KMS-11 (cell line): Measurements from ENCODE around the gene CIAO3.

ENCODE experiments used
- H2AFZ ChIP-seq: fragments of 200-600 bp; sonication (generic); 2 replicates; pipeline ENCODE4 v1.6.1; 2016; ENCODE audit warnings: antibody characterized with exemption, mixed run types, low read depth
- H3K27ac ChIP-seq: fragments of 200-600 bp; sonication (generic); 2 replicates; pipeline ENCODE4 v1.6.1; 2016; ENCODE audit warnings: mild to moderate bottlenecking, mixed run types
- H3K27me3 ChIP-seq: fragments of 200-600 bp; sonication (generic); 2 replicates; pipeline ENCODE4 v1.6.1; 2017; ENCODE audit warnings: mild to moderate bottlenecking, low read depth, mixed run types, moderate library complexity; ENCODE audit not compliant: insufficient read depth
- H3K36me3 ChIP-seq: fragments of 200-600 bp; sonication (generic); 2 replicates; pipeline ENCODE4 v1.6.1; 2017; ENCODE audit warnings: mild to moderate bottlenecking, mixed run types; ENCODE audit not compliant: insufficient read depth
- H3K4me1 ChIP-seq: fragments of 200-600 bp; sonication (generic); 2 replicates; pipeline ENCODE4 v1.6.1; 2016; ENCODE audit warnings: mild to moderate bottlenecking, low read depth, mixed run types; ENCODE audit not compliant: poor library complexity, severe bottlenecking
- H3K4me2 ChIP-seq: fragments of 200-600 bp; sonication (generic); 2 replicates; pipeline ENCODE4 v1.7.0; 2016; ENCODE audit warnings: mild to moderate bottlenecking, mixed run types
- H3K4me3 ChIP-seq: fragments of 200-600 bp; sonication (generic); IDR thresholded peaks from 2 replicates; pipeline ENCODE4 v1.6.1; 2017; ENCODE audit warnings: low read depth, low read length, mixed read lengths; ENCODE audit not compliant: insufficient read depth
- H3K79me2 ChIP-seq: fragments of 200-600 bp; sonication (generic); 2 replicates; pipeline ENCODE4 v1.6.1; 2016; ENCODE audit warnings: low read depth, mixed run types; ENCODE audit not compliant: insufficient read depth
- H3K9ac ChIP-seq: fragments of 200-600 bp; sonication (generic); 2 replicates; pipeline ENCODE4 v1.6.1; 2016; ENCODE audit warnings: mild to moderate bottlenecking, mixed run types
- H4K20me1 ChIP-seq: fragments of 200-600 bp; sonication (generic); 2 replicates; pipeline ENCODE4 v1.6.1; 2016; ENCODE audit warnings: mild to moderate bottlenecking, mixed run types; ENCODE audit not compliant: insufficient read depth
- TF ChIP-seq, protein P1 (sequence below): fragments of 200-600 bp; sonication (generic); conservative IDR thresholded peaks from 2 replicates; pipeline ENCODE4 v1.6.1; 2017; ENCODE audit warnings: low read depth, mild to moderate bottlenecking, antibody characterized with exemption, low read length, moderate library complexity, mixed read lengths

Gene CIAO3

DNA sequence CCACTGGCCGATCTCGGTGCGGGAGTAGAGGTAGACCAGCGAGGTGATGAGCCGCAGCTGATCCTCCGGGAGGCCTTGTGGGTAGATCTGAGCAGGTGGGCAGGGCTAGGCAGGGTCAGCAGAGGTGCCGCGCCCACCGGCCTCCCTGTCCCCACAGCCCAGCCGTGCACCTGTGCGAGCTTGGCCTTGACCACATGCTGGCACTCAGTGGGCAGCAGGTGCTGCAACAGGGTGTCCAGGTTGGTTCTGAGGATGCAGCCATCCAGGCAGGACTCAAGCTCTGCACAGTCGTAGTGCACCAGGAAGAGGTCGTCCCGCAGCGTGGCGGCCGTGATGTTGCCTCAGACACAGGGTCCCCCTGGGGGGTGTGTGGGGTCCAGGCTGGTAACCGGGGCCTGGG, 32.2 kb upstream of the CIAO3 start:
- H3K79me2 ChIP-seq = no peaks in the 10 kb centered on the region
- H3K9ac ChIP-seq = no peak overlapping the region
- no peaks in the 10 kb centered on the region for H3K36me3 ChIP-seq
- no peaks in the 10 kb centered on the region for H4K20me1 ChIP-seq
- no peak overlapping the region for H3K4me3 ChIP-seq
- TF ChIP-seq, protein P1, sequence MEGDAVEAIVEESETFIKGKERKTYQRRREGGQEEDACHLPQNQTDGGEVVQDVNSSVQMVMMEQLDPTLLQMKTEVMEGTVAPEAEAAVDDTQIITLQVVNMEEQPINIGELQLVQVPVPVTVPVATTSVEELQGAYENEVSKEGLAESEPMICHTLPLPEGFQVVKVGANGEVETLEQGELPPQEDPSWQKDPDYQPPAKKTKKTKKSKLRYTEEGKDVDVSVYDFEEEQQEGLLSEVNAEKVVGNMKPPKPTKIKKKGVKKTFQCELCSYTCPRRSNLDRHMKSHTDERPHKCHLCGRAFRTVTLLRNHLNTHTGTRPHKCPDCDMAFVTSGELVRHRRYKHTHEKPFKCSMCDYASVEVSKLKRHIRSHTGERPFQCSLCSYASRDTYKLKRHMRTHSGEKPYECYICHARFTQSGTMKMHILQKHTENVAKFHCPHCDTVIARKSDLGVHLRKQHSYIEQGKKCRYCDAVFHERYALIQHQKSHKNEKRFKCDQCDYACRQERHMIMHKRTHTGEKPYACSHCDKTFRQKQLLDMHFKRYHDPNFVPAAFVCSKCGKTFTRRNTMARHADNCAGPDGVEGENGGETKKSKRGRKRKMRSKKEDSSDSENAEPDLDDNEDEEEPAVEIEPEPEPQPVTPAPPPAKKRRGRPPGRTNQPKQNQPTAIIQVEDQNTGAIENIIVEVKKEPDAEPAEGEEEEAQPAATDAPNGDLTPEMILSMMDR = no peak
- H3K27me3 ChIP-seq = peaks cover 82% of the 10 kb centered on the region
- no peak overlapping the region for H3K4me2 ChIP-seq
- H2AFZ ChIP-seq = no peak overlapping the region
- no peaks in the 10 kb centered on the region for H3K4me1 ChIP-seq
- no peak overlapping the region for H3K27ac ChIP-seq

DNA sequence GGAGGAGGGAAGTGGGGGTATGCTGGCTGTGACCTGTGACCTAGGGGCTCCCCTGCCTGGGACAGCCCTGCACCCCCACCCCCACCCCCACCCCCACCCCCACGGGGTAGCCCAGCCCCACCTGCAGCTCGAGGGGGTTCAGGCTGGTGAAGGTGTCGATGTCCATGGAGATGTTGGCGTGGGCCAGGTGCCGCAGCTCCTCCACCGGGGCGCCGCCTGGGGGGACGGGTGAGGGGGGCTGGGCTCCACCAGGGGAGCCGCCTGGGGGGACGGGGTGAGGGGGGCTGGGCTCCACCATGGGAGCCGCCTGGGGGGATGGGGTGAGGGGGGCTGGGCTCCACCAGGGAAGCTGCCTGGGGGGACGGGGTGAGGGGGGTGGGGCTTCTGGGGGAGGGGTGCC, 29.6 kb upstream of the CIAO3 start:
- Histone ChIP-seq H3K27ac (no peak overlapping the region), H3K4me1 (no peaks in the 10 kb centered on the region), H3K4me2 (no peak overlapping the region), H3K27me3 (peaks cover 70% of the 10 kb centered on the region), H4K20me1 (no peaks in the 10 kb centered on the region), H3K79me2 (no peaks in the 10 kb centered on the region), H3K36me3 (no peaks in the 10 kb centered on the region), H3K9ac (no peak overlapping the region), H3K4me3 (no peak overlapping the region), H2AFZ (no peak overlapping the region)
- TF ChIP-seq, protein P1 = no peak

DNA sequence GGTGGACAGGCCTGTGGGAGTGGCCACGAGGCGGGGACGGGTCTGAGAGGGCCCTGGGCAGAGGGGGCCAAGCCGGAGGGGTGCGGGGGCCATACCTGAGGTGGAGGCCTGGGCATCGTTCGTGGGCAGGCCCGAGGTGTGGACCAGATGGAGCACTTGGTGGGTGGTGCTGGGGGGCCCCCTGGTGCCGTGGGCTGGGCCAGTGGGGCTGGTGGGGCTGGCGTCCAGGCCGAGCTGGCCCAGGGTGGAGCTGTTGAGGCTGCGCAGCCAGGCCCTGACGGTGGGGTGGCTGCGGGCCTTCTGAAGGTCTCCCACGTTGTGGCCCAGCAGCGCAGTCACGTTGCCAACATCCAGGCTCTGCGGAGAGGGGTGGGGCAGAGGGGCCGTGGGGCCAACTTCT, 29.1 kb upstream of the CIAO3 start:
- H3K4me1 ChIP-seq = no peaks in the 10 kb centered on the region
- H3K27me3 ChIP-seq = peaks cover 69% of the 10 kb centered on the region
- no peak overlapping the region for H3K27ac ChIP-seq
- TF ChIP-seq, protein P1 = no peak
- no peaks in the 10 kb centered on the region for H3K36me3 ChIP-seq
- H3K9ac ChIP-seq = no peak overlapping the region
- H3K4me3 ChIP-seq = no peak overlapping the region
- H3K79me2 ChIP-seq = no peaks in the 10 kb centered on the region
- H3K4me2 ChIP-seq = no peak overlapping the region
- H4K20me1 ChIP-seq = no peaks in the 10 kb centered on the region
- no peak overlapping the region for H2AFZ ChIP-seq

DNA sequence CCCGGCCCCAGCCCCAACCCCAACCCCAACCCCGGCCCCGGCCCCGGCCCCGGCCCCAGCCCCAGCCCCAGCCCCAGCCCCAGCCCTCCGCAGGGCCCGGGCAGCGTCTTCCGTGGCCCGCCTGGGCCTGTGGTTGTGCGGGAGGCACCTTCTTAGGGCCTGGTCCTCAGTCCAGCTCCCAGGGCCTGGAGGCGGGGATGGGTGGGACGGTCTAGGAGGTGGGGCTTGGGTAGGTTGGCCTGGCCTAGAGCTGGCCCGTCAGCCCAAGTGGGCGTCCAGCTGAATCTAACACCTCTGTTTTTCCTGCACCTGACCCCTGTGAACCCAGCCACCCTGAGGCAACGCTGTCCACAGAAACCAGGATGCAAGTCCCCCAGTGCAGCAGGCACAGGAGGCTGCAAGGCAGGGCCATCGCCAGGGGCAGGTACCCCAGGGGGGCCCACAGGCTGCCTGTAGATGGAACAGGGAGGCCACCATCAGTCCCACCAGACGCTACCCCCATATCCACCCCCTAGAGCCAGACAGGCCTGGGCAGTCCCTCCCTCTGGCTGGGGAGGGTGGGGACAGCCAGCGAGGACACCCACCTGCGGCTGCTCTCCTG, 28.5 kb upstream of the CIAO3 start:
- Histone ChIP-seq H4K20me1 (no peaks in the 10 kb centered on the region), H3K27ac (no peak overlapping the region), H3K4me3 (no peak overlapping the region), H3K27me3 (peaks cover 69% of the 10 kb centered on the region), H3K9ac (no peak overlapping the region), H3K36me3 (no peaks in the 10 kb centered on the region), H3K4me2 (no peak overlapping the region), H2AFZ (no peak overlapping the region), H3K4me1 (no peaks in the 10 kb centered on the region), H3K79me2 (no peaks in the 10 kb centered on the region)
- TF ChIP-seq, protein P1 = no peak
